A549 (cell line): ENCODE measurements around the gene C19orf12. TPM values are rescaled to one million over a fixed set of nuclear protein-coding genes. Genes with fewer than 3 reads are reported as not detected.

ENCODE experiments used
- ATAC-seq, 2 experiments: fragments of 200-7000 bp in 1 of 2; fragments of >200 bp in 1 of 2; cut with Nextera tagmentation in 1 of 2; cut with Tn5 transposase in 1 of 2; 3 replicates each; pipeline versions ENCODE4 v1.8.0 to v1.9.1; 2018 to 2020; ENCODE audit warnings: mild to moderate bottlenecking in 1 of 2, moderate library complexity in 1 of 2
- CTCF ChIA-PET: fragments of 300-600 bp; sonication (Branson Sonifier 250); formaldehyde crosslinking; extraction: SDS; loops from one replicate; lab custom pipeline; 2021; ENCODE audit warnings: antibody characterized with exemption, inconsistent platforms; lab: Yijun Ruan, JAX
- POLR2A ChIA-PET: fragments of 350-600 bp; formaldehyde crosslinking; extraction: SDS; loops from one replicate; lab custom pipeline; 2021; ENCODE audit warnings: antibody characterized with exemption, inconsistent platforms; lab: Yijun Ruan, JAX
- DNase-seq, 2 experiments: peaks; one replicate each; pipeline versions ENCODE4 v3.0.0 to v3.0.0-alpha.2; 2011 to 2016; ENCODE audit warnings: low read depth in 1 of 2, low spot score in 1 of 2
- FAIRE-seq: peaks from 2 replicates; lab custom pipeline; 2011; peaks lifted over from hg19 to GRCh38; lab: Jason Lieb, UNC
- H3K27ac ChIP-seq, 2 experiments: fragments of >200 bp; sonication (Bioruptor Twin); formaldehyde crosslinking; 3 replicates each; pipeline ENCODE4 v1.5.1; 2016 to 2017
- H3K4me1 ChIP-seq: fragments of >200 bp; sonication (Bioruptor Twin); formaldehyde crosslinking; 3 replicates; pipeline ENCODE4 v1.6.1; 2016
- H3K4me2 ChIP-seq: fragments of >200 bp; sonication (Bioruptor Twin); formaldehyde crosslinking; 3 replicates; pipeline ENCODE4 v1.6.1; 2016
- H3K4me3 ChIP-seq: fragments of >200 bp; sonication (Bioruptor Twin); formaldehyde crosslinking; 3 replicates; pipeline ENCODE4 v1.5.1; 2016
- H3K9me3 ChIP-seq: fragments of >200 bp; sonication (Bioruptor Twin); formaldehyde crosslinking; 3 replicates; pipeline ENCODE4 v1.6.1; 2016
- BHLHE40 ChIP-seq: IDR thresholded peaks from 2 replicates; pipeline ENCODE4 v1.6.1; 2012; ENCODE audit warnings: low read depth, low read length, inconsistent platforms
- CBX2 ChIP-seq: fragments of 200-600 bp; sonication (generic); IDR thresholded peaks from 2 replicates; pipeline ENCODE4 v1.6.1; 2016; ENCODE audit warnings: low read depth, mild to moderate bottlenecking, borderline replicate concordance
- CHD2 ChIP-seq: fragments of 150-350 bp; IDR thresholded peaks from 2 replicates; pipeline ENCODE4 v1.6.1; 2014; ENCODE audit warnings: low read length; ENCODE audit not compliant: partially characterized antibody
- CHD4 ChIP-seq: fragments of 200-600 bp; sonication (generic); IDR thresholded peaks from 2 replicates; pipeline ENCODE4 v1.6.1; 2016; ENCODE audit warnings: antibody characterized with exemption, mild to moderate bottlenecking, borderline replicate concordance
- CTCF ChIP-seq: fragments of >200 bp; sonication (Bioruptor Twin); formaldehyde crosslinking; IDR thresholded peaks from 3 replicates; pipeline ENCODE4 v1.5.1; 2016
- E2F6 ChIP-seq: IDR thresholded peaks from 2 replicates; pipeline ENCODE4 v1.6.1; 2012; ENCODE audit warnings: low read depth, borderline replicate concordance
- FOSB ChIP-seq: fragments of 250-450 bp; sonication (Bioruptor Pico); IDR thresholded peaks from 2 replicates; pipeline ENCODE4 v1.5.0; 2020; ENCODE audit warnings: mild to moderate bottlenecking, moderate library complexity
- FOSL2 ChIP-seq, 2 experiments: fragments of 450-650 bp in 1 of 2; fragments of >200 bp in 1 of 2; sonication (Bioruptor Twin) in 1 of 2; formaldehyde crosslinking; IDR thresholded peaks; 2 replicates each; pipeline versions ENCODE4 v1.5.0 to v1.6.1; 2016 to 2020; ENCODE audit warnings: mild to moderate bottlenecking in 1 of 2, moderate library complexity in 1 of 2
- GATA3 ChIP-seq: IDR thresholded peaks from 2 replicates; pipeline ENCODE4 v1.6.1; 2012; ENCODE audit warnings: borderline replicate concordance
- HEYL ChIP-seq: fragments of 250-450 bp; sonication (Bioruptor Pico); IDR thresholded peaks from 2 replicates; pipeline ENCODE4 v1.8.0; 2021; ENCODE audit warnings: mild to moderate bottlenecking, moderate library complexity
- HMGXB4 ChIP-seq: fragments of 250-450 bp; sonication (Bioruptor Pico); IDR thresholded peaks from 2 replicates; pipeline ENCODE4 v1.5.0; 2021; ENCODE audit warnings: mild to moderate bottlenecking, moderate library complexity, borderline replicate concordance
- JUN ChIP-seq, 2 experiments: fragments of >200 bp; sonication (Bioruptor Twin); formaldehyde crosslinking; IDR thresholded peaks; 2 replicates in 1 of 2; 3 replicates in 1 of 2; pipeline ENCODE4 v1.6.1; 2016 to 2017
- MAFK ChIP-seq: fragments of 450-650 bp; IDR thresholded peaks from 2 replicates; pipeline ENCODE4 v1.6.1; 2014; ENCODE audit not compliant: partially characterized antibody
- MAX ChIP-seq: IDR thresholded peaks from 2 replicates; pipeline ENCODE4 v1.6.1; 2012
- MAZ ChIP-seq: fragments of 150-350 bp; IDR thresholded peaks from 2 replicates; pipeline ENCODE4 v1.6.1; 2014; ENCODE audit warnings: antibody characterized with exemption, low read depth, low read length, borderline replicate concordance
- NFE2L2 ChIP-seq: fragments of 150-350 bp; conservative IDR thresholded peaks from 2 replicates; pipeline ENCODE4 v1.6.1; 2014; ENCODE audit warnings: low read length
- NPAS2 ChIP-seq: fragments of 250-450 bp; sonication (Bioruptor Pico); IDR thresholded peaks from 2 replicates; pipeline ENCODE4 v1.8.0; 2022; ENCODE audit warnings: mild to moderate bottlenecking, moderate library complexity, borderline replicate concordance
- NR3C1 ChIP-seq: fragments of >200 bp; sonication (Bioruptor Twin); formaldehyde crosslinking; IDR thresholded peaks from 3 replicates; pipeline ENCODE4 v1.6.1; 2017
- POLR2A ChIP-seq: IDR thresholded peaks from 2 replicates; pipeline ENCODE4 v1.6.1; 2012; ENCODE audit warnings: mild to moderate bottlenecking, low read length
- RAD21 ChIP-seq, 2 experiments: fragments of >200 bp in 1 of 2; sonication (Bioruptor Twin) in 1 of 2; formaldehyde crosslinking in 1 of 2; IDR thresholded peaks in 1 of 2; conservative IDR thresholded peaks in 1 of 2; 2 replicates in 1 of 2; 3 replicates in 1 of 2; pipeline ENCODE4 v1.6.1; 2012 to 2018; ENCODE audit warnings: inconsistent platforms in 1 of 2
- RFX5 ChIP-seq: fragments of 450-650 bp; IDR thresholded peaks from 2 replicates; pipeline ENCODE4 v1.7.1; 2014; ENCODE audit warnings: antibody characterized with exemption, mild to moderate bottlenecking, moderate library complexity
- SMC3 ChIP-seq: fragments of >200 bp; sonication (Bioruptor Twin); formaldehyde crosslinking; IDR thresholded peaks from 3 replicates; pipeline ENCODE4 v1.6.1; 2018; ENCODE audit warnings: inconsistent platforms
- WGBS: methylation state at CpG from one replicate; pipeline ENCODE4 v1.1.6; 2017; ENCODE audit errors: missing lambda C conversion rate; 5-methylcytosine and 5-hydroxymethylcytosine counted together
- polyA plus RNA-seq, 4 experiments: library from polyadenylated mRNA; depleted of rRNA in 3 of 4; stranded (reverse); fragments of >200 nt; fragmentation: RNase III in 1 of 4; extraction: RNeasy Plus Mini Kit Qiagen cat#74134 plus additional on column Dnase treatment in 1 of 4; gene quantifications; 2 replicates in 3 of 4; 3 replicates in 1 of 4; pipeline ENCODE4 v1.2.3, GENCODE V29; 2011 to 2017
- TF ChIP-seq, protein P1 (sequence below): fragments of 450-650 bp; IDR thresholded peaks from 2 replicates; pipeline ENCODE4 v1.6.1; 2014; ENCODE audit warnings: antibody characterized with exemption

The C19orf12 gene
- polyA plus RNA-seq, 2 of the 4 experiments (the other 2 are of a cell fraction): 34.3 to 35.2 TPM

DNA sequence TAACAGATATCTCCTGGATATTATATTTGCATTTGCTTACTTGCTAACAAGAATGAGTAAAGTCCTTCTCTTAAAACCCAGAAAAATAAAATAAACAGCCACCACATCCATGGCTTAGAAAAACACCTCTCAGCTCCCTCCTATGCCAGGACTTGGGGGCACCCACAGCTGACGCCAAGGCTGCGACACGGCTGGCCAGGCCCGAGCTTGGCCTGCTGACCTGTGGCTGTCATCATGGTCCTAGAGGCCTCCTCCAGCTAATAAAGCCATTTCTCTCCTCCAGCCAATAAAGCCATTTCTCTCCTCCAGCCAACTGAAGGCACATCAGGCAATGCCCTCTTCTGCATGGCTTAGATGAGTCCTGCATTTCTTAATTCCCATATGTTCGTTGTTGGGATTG lies 20.9 kb downstream of the C19orf12 start:
- CTCF ChIA-PET: interaction anchor here (0.7 to 6.6 kb wide), 31 partner anchors 9 to 251 kb away, joined by 3 to 147 read pairs (median 5); partner anchors contain the start of genes C19orf12 and PLEKHF1
- POLR2A ChIA-PET: interaction anchor here (0.6 to 0.7 kb wide), 2 partner anchors 20 to 84 kb away, joined by 3 read pairs; no protein-coding TSS in a partner anchor
- 94% methylated on average over 5 of the region's 5 CpGs for WGBS
- peaks cover 13% of the 10 kb centered on the region for H3K9me3 ChIP-seq
- ATAC-seq (peak; percentile 12 to 14; a peak in 5 of 6 replicates), DNase-seq (no peak), FAIRE-seq (peak; percentile 61)
- no peak for TF ChIP-seq NPAS2 (CRISPR knock-in tag)
- no peak for TF ChIP-seq BHLHE40
- no peak for TF ChIP-seq CHD4
- no peak overlapping the region for H3K4me3 ChIP-seq
- H3K4me1 ChIP-seq: no peaks in the 10 kb centered on the region
- H3K4me2 ChIP-seq: no peak overlapping the region
- no peak overlapping the region for H3K27ac ChIP-seq

GRCh38 chr19:29690842-29691241 lies 24.2 kb downstream of the C19orf12 start:
- peaks cover 11% of the 10 kb centered on the region for H3K9me3 ChIP-seq
- FAIRE-seq: peak; percentile 28
- CTCF ChIA-PET: interaction anchor here (0.6 to 6.6 kb wide), 9 partner anchors 14 to 376 kb away, joined by 3 to 147 read pairs (median 4); partner anchors contain the start of genes C19orf12 and POP4
- peaks cover 14% of the 10 kb centered on the region; the same call in 2 of the 3 replicates for H3K4me1 ChIP-seq
- POLR2A ChIA-PET: no interaction called here
- H3K27ac ChIP-seq: peak overlapping the region; percentile 57 to 72
- TF ChIP-seq, protein P1, sequence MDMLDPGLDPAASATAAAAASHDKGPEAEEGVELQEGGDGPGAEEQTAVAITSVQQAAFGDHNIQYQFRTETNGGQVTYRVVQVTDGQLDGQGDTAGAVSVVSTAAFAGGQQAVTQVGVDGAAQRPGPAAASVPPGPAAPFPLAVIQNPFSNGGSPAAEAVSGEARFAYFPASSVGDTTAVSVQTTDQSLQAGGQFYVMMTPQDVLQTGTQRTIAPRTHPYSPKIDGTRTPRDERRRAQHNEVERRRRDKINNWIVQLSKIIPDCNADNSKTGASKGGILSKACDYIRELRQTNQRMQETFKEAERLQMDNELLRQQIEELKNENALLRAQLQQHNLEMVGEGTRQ: no peak
- TF ChIP-seq NFE2L2: peak; percentile 76
- TF ChIP-seq CTCF: peak; percentile 50
- no peak for TF ChIP-seq RFX5
- no peak for TF ChIP-seq FOSL2 (IDR thresholded peaks at IDR 0.05)
- peak; percentile 85 for TF ChIP-seq FOSL2 (CRISPR knock-in tag; IDR thresholded peaks at IDR 0.05)
- peak; percentile 100 for TF ChIP-seq MAFK
- TF ChIP-seq MAX: peak; percentile 42; the same call in 1 of the 2 replicates
- TF ChIP-seq SMC3: peak; percentile 46; the same call in 2 of the 3 replicates
- peak; percentile 62 to 86 for TF ChIP-seq RAD21 (conservative IDR thresholded peaks at IDR 0.05 in 1 of 2, IDR thresholded peaks at IDR 0.05 in 1 of 2)
- ATAC-seq: peak in 1 of 2 experiments; percentile 74; a peak in 3 of 6 replicates
- peak; percentile 79 to 83 for DNase-seq
- H3K4me3 ChIP-seq: no peak overlapping the region
- H3K4me2 ChIP-seq: no peak overlapping the region
- 42% methylated on average over 2 of the region's 2 CpGs for WGBS

DNA sequence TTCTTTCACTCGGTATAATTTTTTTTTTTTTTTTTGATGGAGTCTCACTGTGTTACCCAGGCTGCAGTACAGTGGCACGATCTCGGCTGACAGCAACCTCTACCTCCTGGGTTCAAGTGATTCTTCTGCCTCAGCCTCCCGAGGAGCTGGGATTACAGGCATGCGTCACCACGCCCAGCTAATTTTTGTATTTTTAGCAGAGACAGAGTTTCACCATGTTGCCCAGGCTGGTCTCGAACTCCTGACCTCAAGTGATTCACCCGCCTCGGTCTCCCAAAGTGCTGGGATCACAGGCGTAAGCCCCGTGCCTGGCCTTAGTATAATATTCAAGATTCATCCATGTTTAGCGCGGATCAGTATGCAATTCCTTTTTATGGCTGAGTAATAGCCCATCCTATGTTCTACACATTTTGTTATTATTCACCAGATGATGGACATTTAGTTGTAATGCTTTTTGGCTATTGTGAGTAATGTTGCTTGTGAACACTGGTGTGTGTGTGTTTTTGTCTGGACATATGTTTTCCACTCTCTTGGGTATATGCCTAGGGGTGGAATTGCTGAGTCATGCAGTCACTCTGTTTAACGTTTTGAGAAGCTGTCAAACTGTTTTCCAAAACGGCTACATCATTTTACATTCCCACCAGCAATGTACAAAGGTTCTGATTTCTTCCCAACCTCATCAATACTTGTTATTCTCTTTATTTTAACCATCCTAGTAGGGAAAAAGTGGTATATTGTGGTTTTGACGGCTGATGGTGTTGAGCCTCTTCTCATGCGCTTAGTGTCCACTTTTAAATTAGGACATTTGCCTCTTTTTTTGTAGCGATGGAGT lies 26.9 kb downstream of the C19orf12 start:
- TF ChIP-seq HEYL (CRISPR knock-in tag): no peak
- TF ChIP-seq CBX2: no peak
- peak; percentile 99 for TF ChIP-seq MAFK
- no peak for TF ChIP-seq MAZ
- TF ChIP-seq FOSB (CRISPR knock-in tag): no peak
- no peak for TF ChIP-seq NR3C1
- TF ChIP-seq GATA3: no peak
- peak; percentile 99 for TF ChIP-seq NFE2L2
- TF ChIP-seq E2F6: no peak
- no peak for TF ChIP-seq HMGXB4 (CRISPR knock-in tag)
- no peak for TF ChIP-seq CHD2
- TF ChIP-seq POLR2A: no peak
- TF ChIP-seq JUN (IDR thresholded peaks at IDR 0.05): no peak
- peaks cover 9% of the 10 kb centered on the region for H3K9me3 ChIP-seq
- POLR2A ChIA-PET: no interaction called here
- FAIRE-seq: peak; percentile 59
- WGBS: 84% methylated on average over 18 of the region's 18 CpGs
- no peak for ATAC-seq
- CTCF ChIA-PET: interaction anchor here (0.7 to 4.3 kb wide), 3 partner anchors 15 to 404 kb away, joined by 3 to 34 read pairs (median 3); partner anchors contain the start of gene C19orf12
- peak in 1 of 2 experiments; percentile 48 for DNase-seq
- H3K4me2 ChIP-seq: 0 out of 3 replicates have a peak overlapping the region, but pooled peaks have one; percentile 14
- H3K4me1 ChIP-seq: peaks cover 14% of the 10 kb centered on the region; the same call in 2 of the 3 replicates
- H3K4me3 ChIP-seq: no peak overlapping the region
- H3K27ac ChIP-seq: peak overlapping the region; percentile 42 to 65
